HepG2 (cell line): ENCODE measurements around the gene PRM2. TPM values are rescaled to one million over a fixed set of nuclear protein-coding genes. Genes with fewer than 3 reads are reported as not detected.
A peak's percentile ranks its signal among the peaks of the same experiment; 100 is the strongest.

Source experiments
- FOXA3 ChIP-seq: IDR thresholded peaks from 2 replicates; pipeline ENCODE4 v1.6.1; 2016; ENCODE audit warnings: missing genetic modification reagents, missing compliant biosample characterization
- FOXC1 ChIP-seq: sonication (generic); formaldehyde crosslinking; IDR thresholded peaks from 2 replicates; pipeline ENCODE4 v1.8.0; 2022; ENCODE audit warnings: mild to moderate bottlenecking, missing genetic modification reagents, borderline replicate concordance
- GATAD2A ChIP-seq: IDR thresholded peaks from 2 replicates; pipeline ENCODE4 v1.6.1; 2016
- JUNB ChIP-seq: sonication (generic); formaldehyde crosslinking; IDR thresholded peaks from 2 replicates; pipeline ENCODE4 v1.8.0; 2022; ENCODE audit warnings: missing genetic modification reagents, mild to moderate bottlenecking, borderline replicate concordance
- KDM3A ChIP-seq: IDR thresholded peaks from 2 replicates; pipeline ENCODE4 v1.6.1; 2018; ENCODE audit warnings: low read depth, missing compliant biosample characterization
- PHB2 ChIP-seq: fragments of 450-650 bp; IDR thresholded peaks from 2 replicates; pipeline ENCODE4 v1.6.1; 2018; ENCODE audit not compliant: partially characterized antibody
- ZFP36L2 ChIP-seq: sonication (generic); formaldehyde crosslinking; IDR thresholded peaks from 2 replicates; pipeline ENCODE4 v1.4.0; 2020; ENCODE audit warnings: missing genetic modification reagents
- ZNF224 ChIP-seq: sonication (generic); formaldehyde crosslinking; IDR thresholded peaks from 2 replicates; pipeline ENCODE4 v1.5.0; 2020; ENCODE audit warnings: mild to moderate bottlenecking, missing genetic modification reagents
- ZNF546 ChIP-seq: sonication (generic); formaldehyde crosslinking; conservative IDR thresholded peaks from 2 replicates; pipeline ENCODE4 v1.8.1; 2023; ENCODE audit warnings: mild to moderate bottlenecking, missing genetic modification reagents
- ZNF562 ChIP-seq: sonication (generic); formaldehyde crosslinking; IDR thresholded peaks from 2 replicates; pipeline ENCODE4 v1.8.0; 2022; ENCODE audit warnings: missing genetic modification reagents, borderline replicate concordance
- polyA plus RNA-seq, 8 experiments: library from polyadenylated mRNA; depleted of rRNA in 3 of 8; stranded (reverse) in 7 of 8; unstranded in 1 of 8; fragments of >200 nt; fragmentation: Illumina TruSeq in 4 of 8; extraction: Trizol in 4 of 8; gene quantifications; 2 replicates each; pipeline versions ENCODE4 v1.2.1 to v1.2.3, GENCODE V29; 2011 to 2016; ENCODE audit warnings: low read depth in 4 of 8, missing spikeins in 1 of 8, mixed read lengths in 1 of 8; ENCODE audit not compliant: insufficient read depth in 1 of 8
- total RNA-seq, 5 experiments: library from RNA; depleted of rRNA; stranded (reverse); fragments of >200 nt; fragmentation: Illumina TruSeq; extraction: Trizol; gene quantifications; 2 replicates each; pipeline ENCODE4 v1.2.3, GENCODE V29; 2016; ENCODE audit warnings: low read depth in 1 of 5
- TF ChIP-seq, protein P1 (sequence below): sonication (generic); formaldehyde crosslinking; IDR thresholded peaks from 2 replicates; pipeline ENCODE4 v1.4.0; 2020; ENCODE audit warnings: missing genetic modification reagents, borderline replicate concordance
- TF ChIP-seq, protein P2 (sequence below): sonication (generic); formaldehyde crosslinking; IDR thresholded peaks from 2 replicates; pipeline ENCODE4 v1.8.1; 2023; ENCODE audit warnings: mild to moderate bottlenecking, missing genetic modification reagents
- TF ChIP-seq, protein P3 (sequence below): sonication (generic); formaldehyde crosslinking; IDR thresholded peaks from 2 replicates; pipeline ENCODE4 v1.8.1; 2023; ENCODE audit warnings: mild to moderate bottlenecking, moderate library complexity, missing genetic modification reagents
- TF ChIP-seq, protein P4 (sequence below): sonication (generic); formaldehyde crosslinking; IDR thresholded peaks from 2 replicates; pipeline ENCODE4 v1.4.0; 2020; ENCODE audit warnings: missing genetic modification reagents
- TF ChIP-seq, protein P5 (sequence below): sonication (generic); formaldehyde crosslinking; IDR thresholded peaks from 2 replicates; pipeline ENCODE4 v1.4.0; 2020; ENCODE audit warnings: missing genetic modification reagents

The PRM2 gene
- total and polyA plus RNA-seq, 2 of the 13 experiments (the other 11 are each of a cell fraction or from before 2014, with no cell fraction given), result 0.54 TPM; not detected in 1

DNA sequence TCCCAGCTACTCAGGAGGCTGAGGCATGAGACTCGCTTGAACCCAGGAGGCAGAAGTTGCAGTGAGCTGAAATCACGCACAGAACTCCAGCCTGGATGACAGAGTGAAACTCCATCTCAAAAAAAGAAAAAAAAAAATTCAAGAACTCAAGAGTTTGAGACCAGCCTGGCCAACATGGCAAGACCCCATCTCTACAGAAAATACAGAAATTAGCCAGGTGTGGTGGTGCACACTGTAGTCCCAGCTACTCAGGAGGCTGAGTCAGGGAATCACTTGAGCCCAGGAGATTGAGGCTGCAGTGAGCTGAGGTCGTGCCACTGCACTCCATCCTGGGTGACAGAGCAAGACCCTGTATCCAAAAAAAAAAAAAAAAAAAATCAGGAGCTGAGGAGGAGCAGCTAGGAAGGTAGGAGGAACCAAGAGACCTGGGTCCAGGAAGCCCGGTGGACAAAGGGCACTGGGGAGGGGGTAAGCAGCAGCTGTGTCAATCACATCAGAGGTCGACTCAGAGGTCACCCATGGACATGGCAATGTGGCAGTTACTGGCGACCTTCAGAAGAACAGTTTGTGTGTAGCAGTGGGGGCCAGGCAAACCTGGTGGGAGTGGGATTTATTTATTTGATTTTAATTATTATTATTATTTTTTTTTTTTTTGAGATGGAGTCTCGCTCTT, 15.9 kb upstream of the PRM2 start (continued):
- TF ChIP-seq ZNF562, result no peak
- TF ChIP-seq, protein P1, sequence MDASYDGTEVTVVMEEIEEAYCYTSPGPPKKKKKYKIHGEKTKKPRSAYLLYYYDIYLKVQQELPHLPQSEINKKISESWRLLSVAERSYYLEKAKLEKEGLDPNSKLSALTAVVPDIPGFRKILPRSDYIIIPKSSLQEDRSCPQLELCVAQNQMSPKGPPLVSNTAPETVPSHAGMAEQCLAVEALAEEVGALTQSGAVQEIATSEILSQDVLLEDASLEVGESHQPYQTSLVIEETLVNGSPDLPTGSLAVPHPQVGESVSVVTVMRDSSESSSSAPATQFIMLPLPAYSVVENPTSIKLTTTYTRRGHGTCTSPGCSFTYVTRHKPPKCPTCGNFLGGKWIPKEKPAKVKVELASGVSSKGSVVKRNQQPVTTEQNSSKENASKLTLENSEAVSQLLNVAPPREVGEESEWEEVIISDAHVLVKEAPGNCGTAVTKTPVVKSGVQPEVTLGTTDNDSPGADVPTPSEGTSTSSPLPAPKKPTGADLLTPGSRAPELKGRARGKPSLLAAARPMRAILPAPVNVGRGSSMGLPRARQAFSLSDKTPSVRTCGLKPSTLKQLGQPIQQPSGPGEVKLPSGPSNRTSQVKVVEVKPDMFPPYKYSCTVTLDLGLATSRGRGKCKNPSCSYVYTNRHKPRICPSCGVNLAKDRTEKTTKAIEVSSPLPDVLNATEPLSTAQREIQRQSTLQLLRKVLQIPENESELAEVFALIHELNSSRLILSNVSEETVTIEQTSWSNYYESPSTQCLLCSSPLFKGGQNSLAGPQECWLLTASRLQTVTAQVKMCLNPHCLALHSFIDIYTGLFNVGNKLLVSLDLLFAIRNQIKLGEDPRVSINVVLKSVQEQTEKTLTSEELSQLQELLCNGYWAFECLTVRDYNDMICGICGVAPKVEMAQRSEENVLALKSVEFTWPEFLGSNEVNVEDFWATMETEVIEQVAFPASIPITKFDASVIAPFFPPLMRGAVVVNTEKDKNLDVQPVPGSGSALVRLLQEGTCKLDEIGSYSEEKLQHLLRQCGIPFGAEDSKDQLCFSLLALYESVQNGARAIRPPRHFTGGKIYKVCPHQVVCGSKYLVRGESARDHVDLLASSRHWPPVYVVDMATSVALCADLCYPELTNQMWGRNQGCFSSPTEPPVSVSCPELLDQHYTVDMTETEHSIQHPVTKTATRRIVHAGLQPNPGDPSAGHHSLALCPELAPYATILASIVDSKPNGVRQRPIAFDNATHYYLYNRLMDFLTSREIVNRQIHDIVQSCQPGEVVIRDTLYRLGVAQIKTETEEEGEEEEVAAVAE (CRISPR knock-in tag), result no peak
- peak; percentile 59; the same call in 1 of the 2 replicates for TF ChIP-seq ZNF546 (CRISPR knock-in tag)
- TF ChIP-seq GATAD2A (CRISPR knock-in tag), result peak; percentile 59
- TF ChIP-seq ZFP36L2 (CRISPR knock-in tag), result no peak
- TF ChIP-seq, protein P2, sequence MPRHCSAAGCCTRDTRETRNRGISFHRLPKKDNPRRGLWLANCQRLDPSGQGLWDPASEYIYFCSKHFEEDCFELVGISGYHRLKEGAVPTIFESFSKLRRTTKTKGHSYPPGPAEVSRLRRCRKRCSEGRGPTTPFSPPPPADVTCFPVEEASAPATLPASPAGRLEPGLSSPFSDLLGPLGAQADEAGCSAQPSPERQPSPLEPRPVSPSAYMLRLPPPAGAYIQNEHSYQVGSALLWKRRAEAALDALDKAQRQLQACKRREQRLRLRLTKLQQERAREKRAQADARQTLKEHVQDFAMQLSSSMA (CRISPR knock-in tag), result no peak
- no peak for TF ChIP-seq JUNB (CRISPR knock-in tag)
- TF ChIP-seq, protein P3, sequence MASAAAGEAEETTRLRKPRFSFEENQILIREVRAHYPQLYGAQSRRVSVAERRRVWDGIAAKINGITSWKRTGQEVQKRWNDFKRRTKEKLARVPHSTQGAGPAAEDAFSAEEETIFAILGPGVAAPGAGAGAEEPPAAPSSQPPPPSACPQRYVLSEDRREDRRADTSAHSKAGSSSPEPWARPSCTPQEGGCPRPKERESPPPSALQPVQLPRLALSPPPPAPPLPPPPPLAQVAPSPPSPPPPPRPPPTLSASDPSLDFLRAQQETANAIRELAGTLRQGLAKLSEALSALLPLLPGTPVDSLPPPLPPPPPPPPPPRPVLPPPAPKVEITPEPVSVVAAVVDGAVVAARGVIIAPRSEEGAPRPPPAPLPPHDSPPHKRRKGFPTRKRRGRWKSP (CRISPR knock-in tag), result no peak
- peak; percentile 29; the same call in 1 of the 2 replicates for TF ChIP-seq FOXA3
- TF ChIP-seq KDM3A, result no peak
- TF ChIP-seq, protein P4, sequence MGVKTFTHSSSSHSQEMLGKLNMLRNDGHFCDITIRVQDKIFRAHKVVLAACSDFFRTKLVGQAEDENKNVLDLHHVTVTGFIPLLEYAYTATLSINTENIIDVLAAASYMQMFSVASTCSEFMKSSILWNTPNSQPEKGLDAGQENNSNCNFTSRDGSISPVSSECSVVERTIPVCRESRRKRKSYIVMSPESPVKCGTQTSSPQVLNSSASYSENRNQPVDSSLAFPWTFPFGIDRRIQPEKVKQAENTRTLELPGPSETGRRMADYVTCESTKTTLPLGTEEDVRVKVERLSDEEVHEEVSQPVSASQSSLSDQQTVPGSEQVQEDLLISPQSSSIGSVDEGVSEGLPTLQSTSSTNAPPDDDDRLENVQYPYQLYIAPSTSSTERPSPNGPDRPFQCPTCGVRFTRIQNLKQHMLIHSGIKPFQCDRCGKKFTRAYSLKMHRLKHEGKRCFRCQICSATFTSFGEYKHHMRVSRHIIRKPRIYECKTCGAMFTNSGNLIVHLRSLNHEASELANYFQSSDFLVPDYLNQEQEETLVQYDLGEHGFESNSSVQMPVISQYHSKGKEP (CRISPR knock-in tag), result no peak
- TF ChIP-seq FOXC1 (CRISPR knock-in tag), result no peak
- TF ChIP-seq, protein P5, sequence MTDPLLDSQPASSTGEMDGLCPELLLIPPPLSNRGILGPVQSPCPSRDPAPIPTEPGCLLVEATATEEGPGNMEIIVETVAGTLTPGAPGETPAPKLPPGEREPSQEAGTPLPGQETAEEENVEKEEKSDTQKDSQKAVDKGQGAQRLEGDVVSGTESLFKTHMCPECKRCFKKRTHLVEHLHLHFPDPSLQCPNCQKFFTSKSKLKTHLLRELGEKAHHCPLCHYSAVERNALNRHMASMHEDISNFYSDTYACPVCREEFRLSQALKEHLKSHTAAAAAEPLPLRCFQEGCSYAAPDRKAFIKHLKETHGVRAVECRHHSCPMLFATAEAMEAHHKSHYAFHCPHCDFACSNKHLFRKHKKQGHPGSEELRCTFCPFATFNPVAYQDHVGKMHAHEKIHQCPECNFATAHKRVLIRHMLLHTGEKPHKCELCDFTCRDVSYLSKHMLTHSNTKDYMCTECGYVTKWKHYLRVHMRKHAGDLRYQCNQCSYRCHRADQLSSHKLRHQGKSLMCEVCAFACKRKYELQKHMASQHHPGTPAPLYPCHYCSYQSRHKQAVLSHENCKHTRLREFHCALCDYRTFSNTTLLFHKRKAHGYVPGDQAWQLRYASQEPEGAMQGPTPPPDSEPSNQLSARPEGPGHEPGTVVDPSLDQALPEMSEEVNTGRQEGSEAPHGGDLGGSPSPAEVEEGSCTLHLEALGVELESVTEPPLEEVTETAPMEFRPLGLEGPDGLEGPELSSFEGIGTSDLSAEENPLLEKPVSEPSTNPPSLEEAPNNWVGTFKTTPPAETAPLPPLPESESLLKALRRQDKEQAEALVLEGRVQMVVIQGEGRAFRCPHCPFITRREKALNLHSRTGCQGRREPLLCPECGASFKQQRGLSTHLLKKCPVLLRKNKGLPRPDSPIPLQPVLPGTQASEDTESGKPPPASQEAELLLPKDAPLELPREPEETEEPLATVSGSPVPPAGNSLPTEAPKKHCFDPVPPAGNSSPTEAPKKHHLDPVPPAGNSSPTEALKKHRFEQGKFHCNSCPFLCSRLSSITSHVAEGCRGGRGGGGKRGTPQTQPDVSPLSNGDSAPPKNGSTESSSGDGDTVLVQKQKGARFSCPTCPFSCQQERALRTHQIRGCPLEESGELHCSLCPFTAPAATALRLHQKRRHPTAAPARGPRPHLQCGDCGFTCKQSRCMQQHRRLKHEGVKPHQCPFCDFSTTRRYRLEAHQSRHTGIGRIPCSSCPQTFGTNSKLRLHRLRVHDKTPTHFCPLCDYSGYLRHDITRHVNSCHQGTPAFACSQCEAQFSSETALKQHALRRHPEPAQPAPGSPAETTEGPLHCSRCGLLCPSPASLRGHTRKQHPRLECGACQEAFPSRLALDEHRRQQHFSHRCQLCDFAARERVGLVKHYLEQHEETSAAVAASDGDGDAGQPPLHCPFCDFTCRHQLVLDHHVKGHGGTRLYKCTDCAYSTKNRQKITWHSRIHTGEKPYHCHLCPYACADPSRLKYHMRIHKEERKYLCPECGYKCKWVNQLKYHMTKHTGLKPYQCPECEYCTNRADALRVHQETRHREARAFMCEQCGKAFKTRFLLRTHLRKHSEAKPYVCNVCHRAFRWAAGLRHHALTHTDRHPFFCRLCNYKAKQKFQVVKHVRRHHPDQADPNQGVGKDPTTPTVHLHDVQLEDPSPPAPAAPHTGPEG (CRISPR knock-in tag), result no peak
- no peak for TF ChIP-seq ZNF224 (CRISPR knock-in tag)
- TF ChIP-seq PHB2, result no peak
